ENCODE measurements around the gene MKRN2. TPM values are rescaled to one million over a fixed set of nuclear protein-coding genes. Genes with fewer than 3 reads are reported as not detected.

The MKRN2 gene
- total and polyA plus RNA-seq, 2 of the 4 experiments (the other 2 are of a cell fraction): 44.4 to 65.6 TPM

DNA sequence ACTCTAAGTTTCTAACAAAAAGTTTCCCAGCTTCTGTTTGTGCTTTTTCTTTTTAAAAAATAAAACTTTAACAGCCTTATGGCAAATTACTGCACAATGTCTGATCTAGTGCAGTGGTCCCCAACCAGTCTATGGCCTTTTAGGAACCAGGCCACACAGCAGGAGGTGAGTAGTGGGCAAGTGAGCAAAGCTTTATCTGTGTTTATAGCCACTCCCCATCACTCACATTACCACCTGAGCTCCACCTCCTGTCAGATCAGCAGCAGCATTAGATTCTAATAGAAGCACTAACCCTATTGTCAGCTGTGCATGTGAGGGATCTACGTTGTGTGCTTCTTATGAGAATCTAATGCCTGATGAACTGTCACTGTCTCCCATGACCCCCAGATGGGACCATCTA is 5.6 kb downstream of the MKRN2 start:
- Histone ChIP-seq H3K27ac (ENCODE audit: insufficient read depth, low read length) (no peak overlapping the region), H3K36me3 (ENCODE audit: control insufficient read depth, insufficient read depth, low read length) (no peaks in the 10 kb centered on the region), H3K4me2 (ENCODE audit: low read depth, low read length) (no peak overlapping the region), H2AFZ (replicated peaks; ENCODE audit: low read length, poor library complexity) (no peak overlapping the region), H4K5ac (ENCODE audit: low read depth, low read length) (no peak overlapping the region), H3K23ac (ENCODE audit: low read depth, low read length) (no peak overlapping the region), H4K8ac (ENCODE audit: low read depth in 2 of 2, low read length in 2 of 2) (no peak overlapping the region), H3K9me3 (ENCODE audit: control insufficient read depth, insufficient read depth, low read length) (peaks cover 2% of the 10 kb centered on the region; the same call in 1 of the 2 replicates), H2BK15ac (ENCODE audit: low read depth, low read length) (no peak overlapping the region), H3K79me1 (ENCODE audit: low read depth in 1 of 2, low read length in 2 of 2) (peaks cover 9 to 65% of the 10 kb centered on the region in 2 experiments; a peak in 3 of 4 replicates), H3K14ac (replicated peaks; ENCODE audit: low read depth, low read length) (no peak overlapping the region), H4K20me1 (ENCODE audit: insufficient read depth, low read length) (peaks cover 84% of the 10 kb centered on the region), H3K4me3 (ENCODE audit: insufficient read depth, low read depth, low read length) (no peak overlapping the region), H2AK5ac (ENCODE audit: low read depth, low read length) (no peak overlapping the region), H3K56ac (ENCODE audit: extremely low read depth, insufficient read depth, low read length) (no peak overlapping the region), H3K4ac (ENCODE audit: low read depth, low read length) (no peak overlapping the region), H2BK5ac (ENCODE audit: low read depth, low read length, poor library complexity, severe bottlenecking) (no peak overlapping the region), H2BK20ac (ENCODE audit: low read depth, low read length) (no peak overlapping the region), H3K27me3 (ENCODE audit: control insufficient read depth, insufficient read depth, low read length) (no peaks in the 10 kb centered on the region), H3K18ac (ENCODE audit: low read depth, low read length) (no peak overlapping the region), H3K9me1 (ENCODE audit: insufficient read depth, low read length) (peaks cover 15% of the 10 kb centered on the region), H3K4me1 (ENCODE audit: control insufficient read depth, insufficient read depth, low read length) (peaks cover 10% of the 10 kb centered on the region), H4K91ac (ENCODE audit: insufficient read depth, low read depth, low read length) (no peak overlapping the region), H2AK9ac (replicated peaks; ENCODE audit: low read depth, low read length, poor library complexity) (no peak overlapping the region), H2BK120ac (ENCODE audit: low read depth, low read length) (no peak overlapping the region), H3K9ac (ENCODE audit: low read depth, low read length) (no peak overlapping the region)
- ATAC-seq (ENCODE audit: low read depth): no peak
- DNase-seq: no peak
- in situ Hi-C loops (cut with MboI; ENCODE audit: low sequenced_read_pairs) (no loop called here), intact Hi-C loops (cut with micrococcal nuclease) (no loop called here), dilution Hi-C loops (cut with HindIII; ENCODE audit: low sequenced_read_pairs, unreplicated experiment) (no loop called here)
- ChIA-PET CTCF (no interaction called here), POLR2A (ENCODE audit: unreplicated experiment) (no interaction called here)
- TF ChIP-seq RFX5 (IDR thresholded peaks at IDR 0.05; ENCODE audit: low read depth, low read length): no peak
- TF ChIP-seq BHLHE40 (IDR thresholded peaks at IDR 0.05; ENCODE audit: low read depth, low read length): no peak
- TF ChIP-seq, protein P1, sequence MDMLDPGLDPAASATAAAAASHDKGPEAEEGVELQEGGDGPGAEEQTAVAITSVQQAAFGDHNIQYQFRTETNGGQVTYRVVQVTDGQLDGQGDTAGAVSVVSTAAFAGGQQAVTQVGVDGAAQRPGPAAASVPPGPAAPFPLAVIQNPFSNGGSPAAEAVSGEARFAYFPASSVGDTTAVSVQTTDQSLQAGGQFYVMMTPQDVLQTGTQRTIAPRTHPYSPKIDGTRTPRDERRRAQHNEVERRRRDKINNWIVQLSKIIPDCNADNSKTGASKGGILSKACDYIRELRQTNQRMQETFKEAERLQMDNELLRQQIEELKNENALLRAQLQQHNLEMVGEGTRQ (IDR thresholded peaks at IDR 0.05; ENCODE audit: low read depth, low read length): no peak
- TF ChIP-seq MAZ (IDR thresholded peaks at IDR 0.05; ENCODE audit: borderline replicate concordance, low read depth, low read length): no peak
- TF ChIP-seq FOS (IDR thresholded peaks at IDR 0.05; ENCODE audit: low read depth, low read length): no peak
- TF ChIP-seq CTCF (conservative IDR thresholded peaks at IDR 0.05; ENCODE audit: low read depth, low read length): no peak
- TF ChIP-seq RCOR1 (IDR thresholded peaks at IDR 0.05; ENCODE audit: insufficient replicate concordance, low read length): no peak
- no peak for TF ChIP-seq MAFK (IDR thresholded peaks at IDR 0.05; ENCODE audit: low read depth, low read length)
- TF ChIP-seq NFE2L2 (IDR thresholded peaks at IDR 0.05; ENCODE audit: low read depth, low read length): no peak
- no peak for TF ChIP-seq SMC3 (IDR thresholded peaks at IDR 0.05; ENCODE audit: low read depth, low read length)
- no peak for TF ChIP-seq CHD1 (IDR thresholded peaks at IDR 0.05; ENCODE audit: low read depth, low read length)
- no peak for TF ChIP-seq ELK1 (IDR thresholded peaks at IDR 0.05; ENCODE audit: borderline replicate concordance, low read depth, low read length)
- BruUV-seq (replicated peaks): no TSS peak
- no CpG with 5 or more reads among the region's 1 CpG for WGBS, 2 experiments (ENCODE audit: extremely low coverage in 2 of 2, insufficient read length in 1 of 2)

All from IMR-90 (cell line).